ENCODE data around the gene TMEM132D.

DNA sequence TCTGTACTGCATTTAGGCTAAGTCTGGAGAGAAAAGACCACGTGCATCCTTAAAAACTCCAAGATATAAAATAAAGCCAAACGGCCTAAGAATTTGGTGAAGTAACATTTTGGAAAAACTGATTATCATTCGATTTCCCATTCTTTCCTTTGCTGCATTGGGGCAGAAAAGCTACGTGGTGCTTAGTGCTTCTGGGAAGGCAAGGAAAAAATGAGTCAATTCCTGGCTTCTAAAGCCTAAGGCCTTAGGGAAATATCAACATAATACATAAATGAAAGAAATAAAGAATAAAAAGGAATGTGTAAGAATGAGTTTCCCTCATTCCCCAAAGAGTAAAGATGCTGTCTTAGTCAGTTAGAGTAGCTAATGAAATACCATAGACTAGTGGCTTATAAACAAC, 530.1 kb downstream of the TMEM132D start:
- TF ChIP-seq, protein P1, sequence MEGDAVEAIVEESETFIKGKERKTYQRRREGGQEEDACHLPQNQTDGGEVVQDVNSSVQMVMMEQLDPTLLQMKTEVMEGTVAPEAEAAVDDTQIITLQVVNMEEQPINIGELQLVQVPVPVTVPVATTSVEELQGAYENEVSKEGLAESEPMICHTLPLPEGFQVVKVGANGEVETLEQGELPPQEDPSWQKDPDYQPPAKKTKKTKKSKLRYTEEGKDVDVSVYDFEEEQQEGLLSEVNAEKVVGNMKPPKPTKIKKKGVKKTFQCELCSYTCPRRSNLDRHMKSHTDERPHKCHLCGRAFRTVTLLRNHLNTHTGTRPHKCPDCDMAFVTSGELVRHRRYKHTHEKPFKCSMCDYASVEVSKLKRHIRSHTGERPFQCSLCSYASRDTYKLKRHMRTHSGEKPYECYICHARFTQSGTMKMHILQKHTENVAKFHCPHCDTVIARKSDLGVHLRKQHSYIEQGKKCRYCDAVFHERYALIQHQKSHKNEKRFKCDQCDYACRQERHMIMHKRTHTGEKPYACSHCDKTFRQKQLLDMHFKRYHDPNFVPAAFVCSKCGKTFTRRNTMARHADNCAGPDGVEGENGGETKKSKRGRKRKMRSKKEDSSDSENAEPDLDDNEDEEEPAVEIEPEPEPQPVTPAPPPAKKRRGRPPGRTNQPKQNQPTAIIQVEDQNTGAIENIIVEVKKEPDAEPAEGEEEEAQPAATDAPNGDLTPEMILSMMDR (conservative IDR thresholded peaks at IDR 0.05; ENCODE audit: low read length) = no peak
- no peak for TF ChIP-seq EZH2phosphoT487 (IDR thresholded peaks at IDR 0.05; ENCODE audit: borderline replicate concordance, low read depth, low read length)

Data from OCI-LY7 (cell line).